ENCODE measurements around the gene HAUS8.
"Not testable (repeated sequence)": the region's sequence is repeated elsewhere in the genome, so short reads cannot be mapped to it uniquely, and the experiment has no call there.

The HAUS8 gene

DNA sequence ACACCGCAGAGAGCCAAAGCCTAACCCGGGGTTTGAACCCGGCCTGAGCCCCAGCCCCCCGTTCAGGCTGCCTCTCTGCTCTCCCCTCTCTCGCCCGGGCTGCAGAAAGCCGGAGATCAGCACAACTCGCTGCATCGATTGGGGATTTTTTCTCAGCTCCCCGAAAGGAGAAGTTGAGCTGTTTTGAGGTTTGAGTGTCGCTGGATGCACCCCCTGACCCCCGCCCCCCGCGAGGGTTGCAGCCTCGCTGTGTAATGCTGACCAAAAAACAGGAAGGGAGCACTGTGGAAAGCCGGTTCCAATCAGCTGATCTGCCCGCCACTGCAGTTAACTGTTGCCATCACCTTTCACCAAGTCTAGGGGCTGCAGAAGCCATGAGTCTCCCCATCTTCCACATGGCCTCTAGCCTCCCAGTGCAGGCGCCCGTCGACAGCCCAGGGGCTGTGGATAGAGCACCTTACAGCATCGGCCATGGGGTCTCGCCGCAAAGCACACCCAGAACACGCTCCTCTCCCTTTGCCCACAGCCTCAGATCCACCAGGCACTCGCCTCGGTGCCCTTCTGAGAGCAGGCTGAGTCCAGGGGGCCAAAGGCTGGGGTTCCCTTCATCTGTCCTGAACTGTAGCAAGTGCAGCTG is 34.8 kb upstream of the HAUS8 start:
- Histone ChIP-seq H3K9ac (ENCODE audit: low read length) (peak overlapping the region; percentile 76), H3K4me3 (ENCODE audit: low read length) (peak overlapping the region; percentile 71), H3K9me3 (ENCODE audit: insufficient read depth, low read length) (no peaks in the 10 kb centered on the region), H3K27me3 (ENCODE audit: low read depth, low read length) (no peaks in the 10 kb centered on the region), H3K4me2 (ENCODE audit: low read length) (peak overlapping the region; percentile 98), H3K79me2 (ENCODE audit: low read length) (peaks cover 82% of the 10 kb centered on the region), H3K36me3 (replicated peaks; ENCODE audit: low read depth, low read length) (peaks cover 36% of the 10 kb centered on the region), H2AFZ (ENCODE audit: low read depth, low read length) (no peak overlapping the region), H4K20me1 (ENCODE audit: insufficient read depth, low read length) (peaks cover 25% of the 10 kb centered on the region), H3K27ac (ENCODE audit: low read length) (peak overlapping the region; percentile 91), H3K4me1 (ENCODE audit: low read length) (peaks cover 58% of the 10 kb centered on the region)
- TF ChIP-seq, protein P1, sequence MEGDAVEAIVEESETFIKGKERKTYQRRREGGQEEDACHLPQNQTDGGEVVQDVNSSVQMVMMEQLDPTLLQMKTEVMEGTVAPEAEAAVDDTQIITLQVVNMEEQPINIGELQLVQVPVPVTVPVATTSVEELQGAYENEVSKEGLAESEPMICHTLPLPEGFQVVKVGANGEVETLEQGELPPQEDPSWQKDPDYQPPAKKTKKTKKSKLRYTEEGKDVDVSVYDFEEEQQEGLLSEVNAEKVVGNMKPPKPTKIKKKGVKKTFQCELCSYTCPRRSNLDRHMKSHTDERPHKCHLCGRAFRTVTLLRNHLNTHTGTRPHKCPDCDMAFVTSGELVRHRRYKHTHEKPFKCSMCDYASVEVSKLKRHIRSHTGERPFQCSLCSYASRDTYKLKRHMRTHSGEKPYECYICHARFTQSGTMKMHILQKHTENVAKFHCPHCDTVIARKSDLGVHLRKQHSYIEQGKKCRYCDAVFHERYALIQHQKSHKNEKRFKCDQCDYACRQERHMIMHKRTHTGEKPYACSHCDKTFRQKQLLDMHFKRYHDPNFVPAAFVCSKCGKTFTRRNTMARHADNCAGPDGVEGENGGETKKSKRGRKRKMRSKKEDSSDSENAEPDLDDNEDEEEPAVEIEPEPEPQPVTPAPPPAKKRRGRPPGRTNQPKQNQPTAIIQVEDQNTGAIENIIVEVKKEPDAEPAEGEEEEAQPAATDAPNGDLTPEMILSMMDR (IDR thresholded peaks at IDR 0.05; ENCODE audit: low read depth, low read length): no peak
- no peak for TF ChIP-seq EZH2phosphoT487 (IDR thresholded peaks at IDR 0.05; ENCODE audit: low read depth)

DNA sequence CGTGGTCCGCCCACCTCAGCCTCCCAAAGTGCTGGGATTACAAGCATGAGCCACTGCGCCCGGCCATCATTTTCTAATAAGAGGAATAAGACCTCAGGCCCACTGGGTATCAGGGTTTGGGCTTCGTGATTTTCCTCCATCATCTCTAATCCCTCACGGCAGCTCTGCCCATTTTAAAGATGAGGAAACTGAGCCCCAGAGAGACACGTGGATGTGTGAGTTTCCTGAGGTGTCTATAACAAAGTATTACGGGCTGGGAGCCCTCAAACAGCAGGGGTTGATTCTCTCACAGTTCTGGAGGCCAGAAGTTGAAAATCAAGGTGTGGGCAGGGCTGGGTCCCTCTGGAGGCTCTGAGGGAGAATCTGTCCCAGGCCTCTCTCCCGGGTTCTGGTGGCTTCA is 34.0 kb upstream of the HAUS8 start:
- Histone ChIP-seq H4K20me1 (ENCODE audit: insufficient read depth, low read length) (peaks cover 24% of the 10 kb centered on the region), H3K27me3 (ENCODE audit: low read depth, low read length) (no peaks in the 10 kb centered on the region), H2AFZ (ENCODE audit: low read depth, low read length) (no peak overlapping the region), H3K79me2 (ENCODE audit: low read length) (peaks cover 82% of the 10 kb centered on the region), H3K36me3 (replicated peaks; ENCODE audit: low read depth, low read length) (peaks cover 30% of the 10 kb centered on the region), H3K9ac (ENCODE audit: low read length) (peak overlapping the region; percentile 64), H3K4me1 (ENCODE audit: low read length) (peaks cover 66% of the 10 kb centered on the region), H3K27ac (ENCODE audit: low read length) (peak overlapping the region; percentile 91), H3K9me3 (ENCODE audit: insufficient read depth, low read length) (no peaks in the 10 kb centered on the region), H3K4me3 (ENCODE audit: low read length) (peak overlapping the region; percentile 71), H3K4me2 (ENCODE audit: low read length) (peak overlapping the region; percentile 98)
- TF ChIP-seq, protein P1 (IDR thresholded peaks at IDR 0.05; ENCODE audit: low read depth, low read length): no peak
- TF ChIP-seq EZH2phosphoT487 (IDR thresholded peaks at IDR 0.05; ENCODE audit: low read depth): no peak

DNA sequence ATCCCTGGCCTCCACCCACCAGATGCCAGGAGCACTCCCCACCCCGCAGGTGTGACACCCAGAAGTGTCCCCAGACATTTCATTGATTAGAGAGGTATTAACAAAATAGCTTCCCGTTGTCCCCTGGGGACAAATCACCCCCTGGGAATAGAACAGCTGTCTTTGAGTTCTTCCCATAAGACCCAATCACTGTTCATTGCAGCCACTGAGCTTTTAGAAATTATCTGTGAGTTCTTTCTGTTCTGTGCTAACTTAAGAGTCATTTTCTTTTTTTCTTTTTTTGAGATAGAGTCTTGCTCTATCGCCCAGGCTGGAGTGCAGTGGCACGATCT is 33.2 kb upstream of the HAUS8 start:
- Histone ChIP-seq H3K27ac (ENCODE audit: low read length) (peak overlapping the region; percentile 52), H3K4me3 (ENCODE audit: low read length) (no peak overlapping the region), H3K4me2 (ENCODE audit: low read length) (peak overlapping the region; percentile 21), H3K9ac (ENCODE audit: low read length) (peak overlapping the region; percentile 26; the same call in 1 of the 2 replicates), H3K9me3 (ENCODE audit: insufficient read depth, low read length) (no peaks in the 10 kb centered on the region), H3K79me2 (ENCODE audit: low read length) (peaks cover 81% of the 10 kb centered on the region), H4K20me1 (ENCODE audit: insufficient read depth, low read length) (peaks cover 24% of the 10 kb centered on the region), H3K36me3 (replicated peaks; ENCODE audit: low read depth, low read length) (peaks cover 32% of the 10 kb centered on the region), H2AFZ (ENCODE audit: low read depth, low read length) (no peak overlapping the region), H3K27me3 (ENCODE audit: low read depth, low read length) (no peaks in the 10 kb centered on the region), H3K4me1 (ENCODE audit: low read length) (peaks cover 75% of the 10 kb centered on the region)
- TF ChIP-seq, protein P1 (IDR thresholded peaks at IDR 0.05; ENCODE audit: low read depth, low read length): no peak
- TF ChIP-seq EZH2phosphoT487 (IDR thresholded peaks at IDR 0.05; ENCODE audit: low read depth): no peak

DNA sequence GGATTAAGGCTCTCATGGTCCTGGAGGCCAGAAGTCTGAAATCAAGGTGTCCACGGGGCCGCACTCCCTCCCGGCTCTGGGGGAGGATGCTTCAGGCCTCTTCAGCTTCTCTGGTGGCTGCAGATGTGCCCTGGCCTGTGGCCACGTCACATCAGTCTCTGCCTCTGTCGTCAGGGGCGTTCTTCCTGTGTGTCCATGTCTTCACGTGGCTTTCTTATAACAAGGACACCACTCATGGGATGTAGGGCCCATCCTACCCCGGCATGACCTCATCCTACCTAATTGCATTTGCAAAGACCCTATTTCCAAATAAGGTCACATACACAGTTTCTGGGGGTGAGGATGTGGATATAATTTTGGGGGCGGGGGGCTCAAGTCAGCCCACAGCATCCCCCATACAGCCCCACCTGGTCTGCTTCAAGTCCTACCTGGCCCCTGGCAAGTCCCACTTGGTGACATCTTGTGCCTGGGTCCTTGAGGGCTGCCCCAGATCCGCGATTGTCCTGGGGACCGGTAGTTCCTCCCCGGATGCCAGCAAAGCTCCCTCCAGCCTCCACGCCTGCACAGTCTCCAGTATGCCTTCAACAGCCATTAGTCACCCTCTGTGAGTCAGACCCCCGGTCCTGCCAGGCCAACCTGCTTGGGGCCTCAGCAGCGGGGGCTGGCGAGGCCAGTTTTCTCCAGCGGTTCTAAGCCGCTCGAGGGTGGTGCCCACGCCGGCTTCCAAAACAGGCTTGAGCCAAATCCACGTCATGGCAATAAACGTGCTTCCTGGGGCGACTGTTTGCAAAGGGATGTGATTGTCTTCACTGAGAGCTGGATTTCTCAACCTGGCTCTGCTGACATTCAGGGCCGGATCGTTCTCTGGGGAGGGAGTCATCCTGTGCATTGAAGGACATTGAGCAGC is 32.5 kb upstream of the HAUS8 start:
- Histone ChIP-seq H3K36me3 (replicated peaks; ENCODE audit: low read depth, low read length) (peaks cover 38% of the 10 kb centered on the region), H3K9ac (ENCODE audit: low read length) (peak overlapping the region; percentile 26; the same call in 1 of the 2 replicates), H3K4me3 (ENCODE audit: low read length) (peak overlapping the region; percentile 0; the same call in 1 of the 2 replicates), H3K4me2 (ENCODE audit: low read length) (peak overlapping the region; percentile 21), H3K79me2 (ENCODE audit: low read length) (peaks cover 81% of the 10 kb centered on the region), H2AFZ (ENCODE audit: low read depth, low read length) (no peak overlapping the region), H4K20me1 (ENCODE audit: insufficient read depth, low read length) (peaks cover 27% of the 10 kb centered on the region), H3K27me3 (ENCODE audit: low read depth, low read length) (no peaks in the 10 kb centered on the region), H3K9me3 (ENCODE audit: insufficient read depth, low read length) (peaks cover 4% of the 10 kb centered on the region; the same call in 1 of the 2 replicates), H3K4me1 (ENCODE audit: low read length) (peaks cover 80% of the 10 kb centered on the region), H3K27ac (ENCODE audit: low read length) (peak overlapping the region; percentile 52)
- TF ChIP-seq, protein P1 (IDR thresholded peaks at IDR 0.05; ENCODE audit: low read depth, low read length): no peak
- no peak for TF ChIP-seq EZH2phosphoT487 (IDR thresholded peaks at IDR 0.05; ENCODE audit: low read depth)

DNA sequence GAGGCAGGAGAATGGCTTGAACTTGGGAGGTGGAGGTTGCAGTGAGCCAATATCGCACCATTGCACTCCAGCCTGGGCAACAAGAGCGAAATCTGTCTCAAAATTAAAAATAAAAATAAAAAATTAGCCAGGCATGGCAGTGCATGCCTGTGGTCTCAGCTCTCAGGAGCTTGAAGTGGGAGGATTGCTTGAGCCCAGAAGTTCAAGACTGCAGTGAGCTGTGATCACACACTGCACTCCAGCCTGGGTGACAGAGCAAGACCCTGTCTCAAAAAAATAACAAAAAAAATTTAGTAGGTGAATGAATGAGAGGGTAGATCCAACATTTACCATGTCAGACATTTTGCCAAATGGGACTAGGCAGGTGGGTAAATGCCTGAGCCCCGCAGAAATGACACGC is 31.7 kb upstream of the HAUS8 start:
- Histone ChIP-seq H3K27ac (ENCODE audit: low read length) (peak overlapping the region; percentile 52), H3K4me2 (ENCODE audit: low read length) (peak overlapping the region; percentile 21)

More for the DNA sequence above, 31.7 kb upstream of the HAUS8 start:
- H2AFZ ChIP-seq (ENCODE audit: low read depth, low read length); H3K4me3 ChIP-seq (ENCODE audit: low read length); H3K9me3 ChIP-seq (ENCODE audit: insufficient read depth, low read length); H3K27me3 ChIP-seq (ENCODE audit: low read depth, low read length): not testable (repeated sequence)
- Histone ChIP-seq H3K9ac (ENCODE audit: low read length) (peak overlapping the region; percentile 26; the same call in 1 of the 2 replicates), H3K79me2 (ENCODE audit: low read length) (peaks cover 80% of the 10 kb centered on the region), H3K4me1 (ENCODE audit: low read length) (peaks cover 80% of the 10 kb centered on the region), H3K36me3 (replicated peaks; ENCODE audit: low read depth, low read length) (peaks cover 45% of the 10 kb centered on the region), H4K20me1 (ENCODE audit: insufficient read depth, low read length) (peaks cover 18% of the 10 kb centered on the region)

Data from OCI-LY3 (cell line).